GM19463 (cell line): ENCODE data around the gene MAP7.
"Not testable (repeated sequence)": the region's sequence is repeated elsewhere in the genome, so short reads cannot be mapped to it uniquely, and the experiment has no call there.

ENCODE experiments used
- ATAC-seq: cut with Tn5 transposase; IDR thresholded peaks from one replicate; pipeline ENCODE4 v1.9.1; 2021; ENCODE audit warnings: mild to moderate bottlenecking, moderate library complexity; ENCODE audit not compliant: unreplicated experiment

Gene MAP7

GRCh38 chr6:136550330-136551071 lies at the start of gene MAP7:
MAP7 (minus strand) TSS chr6:136550422; CDS start chr6:136550408, 14 bp downstream.
- peak; percentile 85 for ATAC-seq

DNA sequence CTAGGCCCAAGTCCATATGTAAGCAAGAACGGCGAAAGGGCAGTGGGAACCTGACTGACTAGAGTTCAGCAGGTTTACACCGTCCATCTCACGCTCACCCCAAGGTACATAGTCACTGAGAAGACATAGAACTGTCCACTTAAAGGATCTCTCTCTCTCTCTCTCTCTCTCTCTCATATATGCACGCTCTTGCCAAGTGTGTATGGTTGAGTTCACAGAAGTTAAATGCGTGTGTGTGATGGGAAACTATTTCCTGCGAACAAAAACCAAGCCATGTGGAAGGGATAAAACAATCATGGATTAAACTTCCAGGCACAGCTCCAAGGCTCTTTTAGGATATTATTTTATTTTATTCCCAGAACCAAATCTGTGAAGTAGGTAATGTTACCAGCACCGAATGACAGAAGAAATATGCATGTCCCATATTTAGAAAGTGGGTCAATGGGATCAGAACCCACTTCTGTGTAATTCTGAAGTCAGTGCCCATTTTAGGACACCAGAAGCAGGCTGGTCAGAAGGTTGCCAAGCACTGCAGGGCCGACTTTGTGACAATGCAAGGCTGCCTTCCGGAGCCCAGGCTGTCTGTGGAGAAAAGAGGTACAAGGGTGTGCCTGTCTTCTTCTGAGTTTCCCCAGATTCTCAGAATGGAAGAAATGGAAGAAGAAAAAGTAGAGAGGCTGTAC lies 49.2 kb upstream of the MAP7 start:
- no peak for ATAC-seq

- no peak for ATAC-seq
Measured at GRCh38 chr6:136598048-136598447, 47.8 kb upstream of the MAP7 start.

DNA sequence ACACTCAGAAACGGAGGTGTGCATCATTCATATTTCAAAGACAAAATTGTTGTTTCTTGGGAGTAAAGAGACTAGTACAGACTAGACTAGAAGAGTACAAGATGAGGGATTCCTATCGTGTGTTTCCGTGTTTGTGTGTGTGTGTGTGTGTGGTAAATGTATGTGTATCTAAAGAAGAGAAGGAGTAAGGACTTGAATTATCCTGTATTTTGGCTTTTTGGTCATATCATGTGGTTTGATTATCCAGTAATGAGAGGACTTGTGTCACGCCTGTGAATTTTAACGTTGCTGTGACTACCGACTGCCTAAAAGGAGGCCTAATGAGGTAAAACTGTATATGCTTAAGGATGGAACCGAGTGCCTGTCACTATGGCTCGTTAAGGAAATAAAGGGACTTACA lies 44.4 kb upstream of the MAP7 start:
- ATAC-seq = no peak

DNA sequence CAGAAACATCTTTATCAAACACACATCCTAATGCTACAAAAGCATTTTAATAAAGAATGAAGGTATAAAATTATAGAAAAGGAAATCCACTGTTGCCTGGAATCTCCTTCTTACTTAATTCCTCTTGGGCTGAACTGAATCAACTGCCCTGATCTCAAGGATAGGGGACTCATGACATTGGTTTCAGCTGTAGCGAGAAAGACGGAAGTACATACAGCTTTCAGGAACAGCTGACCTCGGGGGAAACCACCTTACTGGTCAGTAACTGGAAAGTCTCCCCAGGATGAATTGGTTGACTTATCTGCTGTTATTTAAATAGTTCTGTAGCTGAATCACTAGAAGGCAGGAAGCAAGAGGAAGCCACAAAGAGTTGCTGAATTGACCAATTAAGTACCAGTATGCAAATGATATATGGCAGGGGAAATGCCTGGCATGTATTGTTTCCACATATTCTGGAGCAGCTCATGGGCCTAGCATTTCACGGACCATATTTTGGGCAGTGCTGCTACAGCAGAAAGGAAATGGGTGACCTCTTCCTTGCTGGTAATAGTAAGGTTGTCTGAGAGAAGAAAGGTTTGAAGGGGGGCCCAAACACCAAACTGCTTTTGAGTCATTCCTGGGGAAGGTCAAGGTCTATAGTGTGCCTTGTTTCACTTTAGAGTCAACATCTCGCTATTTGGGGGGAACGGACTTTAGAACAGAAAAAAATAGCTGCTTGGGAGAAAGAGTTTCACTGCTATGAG lies 43.7 kb upstream of the MAP7 start:
- peak; percentile 95 for ATAC-seq

- ATAC-seq = no peak
Measured at GRCh38 chr6:136592930-136593673, 42.9 kb upstream of the MAP7 start.

DNA sequence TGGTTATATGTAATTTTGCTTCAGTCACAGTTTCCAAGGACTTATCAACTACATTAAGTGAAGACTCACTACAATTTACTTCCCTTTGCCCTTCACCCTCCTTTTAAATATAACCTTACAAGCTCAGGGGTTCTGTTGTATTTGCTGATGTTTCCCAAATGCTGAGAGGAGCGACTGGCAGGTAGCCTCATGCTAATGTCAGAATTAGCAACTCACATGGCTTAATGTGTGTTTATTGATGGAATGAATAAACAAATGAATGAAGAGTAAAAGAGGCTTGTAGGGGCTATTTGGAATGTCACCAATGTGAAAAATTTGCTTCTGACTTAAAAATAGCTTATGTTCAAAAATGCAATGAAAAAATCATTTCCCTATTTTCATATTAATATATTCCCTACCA lies 41.4 kb upstream of the MAP7 start:
- ATAC-seq = no peak

GRCh38 chr6:136590846-136591245 lies 40.6 kb upstream of the MAP7 start:
- ATAC-seq = not testable (repeated sequence)

GRCh38 chr6:136587527-136587926 lies 37.3 kb upstream of the MAP7 start:
- ATAC-seq = no peak

DNA sequence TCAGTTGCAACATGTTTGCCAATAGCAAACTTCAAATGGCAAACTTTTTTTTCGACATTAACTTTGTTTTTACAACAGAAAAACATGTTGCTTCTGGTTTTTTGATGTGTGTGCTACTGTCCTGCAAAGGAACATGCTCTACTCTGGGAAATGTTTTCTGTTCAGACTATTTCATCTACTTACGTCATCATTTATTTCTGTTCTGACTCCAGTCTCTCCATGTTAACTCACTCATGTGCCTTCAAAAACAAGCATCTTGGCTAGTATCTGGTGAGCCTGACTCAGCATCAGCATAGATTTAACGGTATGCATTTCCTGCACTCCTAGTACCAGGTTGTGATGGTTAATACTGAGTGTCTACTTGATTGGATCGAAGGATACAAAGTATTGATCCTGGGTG lies 36.1 kb upstream of the MAP7 start:
- no peak for ATAC-seq

DNA sequence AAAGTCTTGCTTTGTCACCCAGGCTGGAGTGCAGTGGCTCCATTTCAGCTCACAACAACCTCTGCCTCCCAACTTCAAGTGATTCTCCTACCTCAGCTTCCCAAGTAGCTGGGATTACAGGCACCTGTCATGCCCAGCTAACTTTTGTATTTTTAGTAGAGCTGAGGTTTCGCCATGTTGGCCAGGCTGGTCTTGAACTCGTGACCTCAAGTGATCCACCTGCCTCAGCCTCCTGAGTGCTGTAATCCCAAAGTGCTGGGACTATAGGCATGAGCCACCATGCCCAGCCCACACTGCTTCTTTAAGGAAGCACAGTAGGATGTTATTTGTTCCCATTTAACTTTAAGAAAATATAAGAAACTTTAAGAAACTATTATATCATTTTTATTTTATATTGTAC lies 35.3 kb upstream of the MAP7 start:
- ATAC-seq = not testable (repeated sequence)

DNA sequence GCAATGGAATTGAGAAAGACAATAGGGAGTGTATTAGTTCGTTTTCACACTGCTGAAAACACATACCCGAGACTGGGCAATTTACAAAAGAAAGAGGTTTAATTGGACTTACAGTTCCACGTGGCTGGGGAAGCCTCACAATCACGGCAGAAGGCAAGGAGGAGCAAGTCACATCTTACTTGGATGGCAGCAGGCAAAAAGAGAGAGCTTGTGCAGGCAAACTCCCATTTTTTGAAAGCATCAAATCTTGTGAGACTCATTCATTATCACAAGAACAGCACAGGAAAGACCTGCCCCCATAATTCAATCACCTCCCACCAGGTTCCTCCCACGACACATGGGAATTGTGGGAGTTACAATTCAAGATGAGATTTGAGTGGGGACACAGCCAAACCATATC lies 34.1 kb upstream of the MAP7 start:
- ATAC-seq = not testable (repeated sequence)

DNA sequence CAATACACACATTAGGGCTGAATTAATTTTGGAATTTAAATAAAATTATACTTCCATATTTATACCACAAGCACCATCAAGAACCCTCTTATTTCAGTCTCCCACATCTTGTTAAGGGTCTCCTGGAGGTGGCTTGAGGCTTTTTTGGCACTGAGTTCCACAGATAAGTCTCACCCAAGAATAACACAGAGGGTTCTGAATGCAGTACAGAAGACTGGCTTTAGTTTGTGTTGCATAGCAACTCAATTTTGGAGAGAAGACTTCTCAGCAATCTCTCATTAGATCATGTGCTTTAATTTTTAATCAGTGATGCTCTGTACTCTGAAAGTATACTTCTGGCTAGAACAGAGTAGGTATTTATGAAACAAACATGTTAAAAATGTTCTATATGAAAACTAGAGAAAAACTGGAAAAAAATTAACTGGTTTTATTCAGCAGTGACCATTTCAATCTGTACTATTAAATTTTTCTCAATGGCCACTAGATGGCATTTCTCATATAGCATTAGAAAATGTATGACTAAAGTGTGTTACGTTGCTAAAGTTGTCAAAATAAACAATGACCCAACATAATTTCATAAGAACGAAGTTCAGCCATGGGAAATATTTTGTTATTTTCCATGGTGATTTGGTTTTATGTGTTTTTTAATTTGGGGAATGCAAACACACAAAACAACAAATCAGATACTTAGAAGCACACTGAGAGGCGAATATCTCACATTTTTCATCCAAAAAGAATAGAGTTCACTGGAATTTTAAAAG lies 32.7 kb upstream of the MAP7 start:
- no peak for ATAC-seq

DNA sequence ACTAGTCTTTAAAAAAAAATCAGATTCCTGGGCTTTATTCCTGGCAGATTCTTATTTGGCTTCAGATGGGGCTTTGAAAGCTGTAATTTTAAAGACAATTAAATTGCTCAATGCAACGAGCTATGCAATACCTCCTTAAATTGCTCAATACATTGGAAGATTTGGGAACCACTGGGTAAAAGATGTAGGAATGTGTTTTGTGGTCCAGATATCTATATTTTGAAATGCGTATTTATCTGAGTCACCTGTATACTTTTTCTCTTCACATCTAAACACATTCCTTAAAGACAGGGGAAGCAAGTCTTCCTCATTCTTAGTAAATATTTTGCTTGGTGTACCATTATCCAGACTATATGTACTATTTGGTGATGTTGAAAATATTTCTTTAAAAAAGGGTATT lies 29.6 kb upstream of the MAP7 start:
- ATAC-seq = no peak

GRCh38 chr6:136576821-136577220 lies 26.6 kb upstream of the MAP7 start:
- no peak for ATAC-seq

- ATAC-seq = no peak
Measured at GRCh38 chr6:136571496-136571895, 21.3 kb upstream of the MAP7 start.

GRCh38 chr6:136571065-136571464 lies 20.8 kb upstream of the MAP7 start:
- ATAC-seq = no peak

DNA sequence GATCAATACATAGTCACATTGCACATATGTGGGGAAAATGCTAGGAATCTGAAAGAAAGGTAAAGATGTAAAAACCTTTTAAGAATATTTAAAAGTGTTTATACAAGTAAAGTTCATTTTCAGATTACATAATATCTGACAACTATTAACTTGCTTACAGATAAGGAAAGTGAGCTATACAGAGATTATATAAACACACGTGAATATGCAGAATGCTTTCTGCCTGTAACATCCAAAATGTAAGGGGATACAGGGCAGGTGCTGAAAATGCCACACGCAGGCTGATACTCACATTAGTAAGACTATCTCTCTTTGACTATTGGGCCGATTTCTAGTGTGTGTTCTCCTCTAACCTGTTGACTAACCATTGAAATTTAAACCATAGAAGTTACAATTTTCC lies 17.9 kb upstream of the MAP7 start:
- ATAC-seq = no peak

- no peak for ATAC-seq
Measured at GRCh38 chr6:136567688-136568087, 17.5 kb upstream of the MAP7 start.

GRCh38 chr6:136566851-136567250 lies 16.6 kb upstream of the MAP7 start:
- no peak for ATAC-seq
